SH-SY5Y (cell line): Measurements from ENCODE around the gene ABLIM2.

Experiments
- GATA2 ChIP-seq: IDR thresholded peaks from 2 replicates; pipeline ENCODE4 v1.6.1; 2011; ENCODE audit warnings: mild to moderate bottlenecking, low read depth, low read length
- GATA3 ChIP-seq: IDR thresholded peaks from 2 replicates; pipeline ENCODE4 v1.6.1; 2011; ENCODE audit warnings: low read depth, mild to moderate bottlenecking, low read length, moderate library complexity

- TF ChIP-seq GATA3 (no peak), GATA2 (no peak)
Observed at GRCh38 chr4:8122746-8123145, 35.9 kb downstream of the ABLIM2 start.
